Neural cell (in vitro differentiated cells): Measurements from ENCODE around the gene HRAS. TPM values are rescaled to one million over a fixed set of nuclear protein-coding genes. Genes with fewer than 3 reads are reported as not detected.

Experiments
- H2AFZ ChIP-seq: fragments of 200-600, 300-800 bp; sonication (generic), shearing (Covaris generic); 2 replicates; pipeline ENCODE4 v1.6.0; 2014; ENCODE audit warnings: low read depth, mild to moderate bottlenecking, antibody characterized with exemption, low read length, moderate library complexity
- H3F3A ChIP-seq: fragments of 200-600 bp; shearing (Covaris generic); 2 replicates; pipeline ENCODE4 v1.6.1; 2016; ENCODE audit warnings: mild to moderate bottlenecking, moderate library complexity, mixed read lengths, antibody characterized with exemption, low read length; ENCODE audit not compliant: insufficient read depth, poor library complexity, severe bottlenecking
- H3K27ac ChIP-seq: fragments of 200-600, 300-800 bp; sonication (generic), shearing (Covaris generic); 2 replicates; pipeline ENCODE4 v1.5.1; 2014; ENCODE audit warnings: mild to moderate bottlenecking, low read length, moderate library complexity
- H3K27me3 ChIP-seq: fragments of 300-800, 200-600 bp; sonication (generic), shearing (Covaris generic); 2 replicates; pipeline ENCODE4 v1.6.0; 2014; ENCODE audit warnings: mild to moderate bottlenecking, low read depth, low read length, moderate library complexity; ENCODE audit not compliant: insufficient read depth
- H3K36me3 ChIP-seq: fragments of 300-800, 200-600 bp; sonication (generic), shearing (Covaris generic); 2 replicates; pipeline ENCODE4 v1.5.1; 2014; ENCODE audit warnings: mild to moderate bottlenecking, antibody characterized with exemption, low read length, moderate library complexity; ENCODE audit not compliant: insufficient read depth
- H3K4me2 ChIP-seq: fragments of 300-800, 200-600 bp; sonication (generic), shearing (Covaris generic); 2 replicates; pipeline ENCODE4 v1.6.0; 2014; ENCODE audit warnings: mild to moderate bottlenecking, low read length
- H3K4me3 ChIP-seq: fragments of 300-800, 200-600 bp; sonication (generic), shearing (Covaris generic); 2 replicates; pipeline ENCODE4 v1.5.1; 2014; ENCODE audit warnings: mild to moderate bottlenecking, low read length, moderate library complexity
- H3K79me2 ChIP-seq: fragments of 200-600 bp; shearing (Covaris generic); replicated peaks from 2 replicates; pipeline ENCODE4 v1.6.0; 2014; ENCODE audit warnings: mild to moderate bottlenecking, low read length, moderate library complexity; ENCODE audit not compliant: insufficient read depth
- H3K9ac ChIP-seq: fragments of 300-800, 200-600 bp; sonication (generic), shearing (Covaris generic); 2 replicates; pipeline ENCODE4 v1.6.1; 2016; ENCODE audit warnings: mild to moderate bottlenecking, low read length, mixed read lengths
- H3K9me2 ChIP-seq: fragments of 200-600 bp; shearing (Covaris generic); 2 replicates; pipeline ENCODE4 v1.6.1; 2016; ENCODE audit warnings: mild to moderate bottlenecking, low read length, mixed read lengths; ENCODE audit not compliant: insufficient read depth
- H3K9me3 ChIP-seq: fragments of 200-600, 300-800 bp; sonication (generic), shearing (Covaris generic); 2 replicates; pipeline ENCODE4 v1.6.1; 2016; ENCODE audit warnings: mild to moderate bottlenecking, mixed run types, low read length, moderate library complexity, mixed read lengths
- H4K20me1 ChIP-seq: fragments of 200-600 bp; shearing (Covaris generic); 2 replicates; pipeline ENCODE4 v1.6.1; 2016; ENCODE audit warnings: mild to moderate bottlenecking, mixed run types; ENCODE audit not compliant: insufficient read depth
- EP300 ChIP-seq: fragments of 450-650 bp; conservative IDR thresholded peaks from 2 replicates; pipeline ENCODE4 v1.6.1; 2014; ENCODE audit warnings: antibody characterized with exemption, mild to moderate bottlenecking, moderate library complexity; ENCODE audit not compliant: poor library complexity, severe bottlenecking
- EZH2 ChIP-seq: fragments of 200-600, 300-800 bp; shearing (Covaris generic), sonication (generic); IDR thresholded peaks from 2 replicates; pipeline ENCODE4 v1.6.1; 2014; ENCODE audit warnings: antibody characterized with exemption, low read length, borderline replicate concordance, mild to moderate bottlenecking; ENCODE audit not compliant: insufficient read depth, poor library complexity, severe bottlenecking
- MXI1 ChIP-seq: fragments of 450-650 bp; conservative IDR thresholded peaks from 2 replicates; pipeline ENCODE4 v1.6.1; 2014; ENCODE audit warnings: antibody characterized with exemption, mild to moderate bottlenecking; ENCODE audit not compliant: poor library complexity, severe bottlenecking
- POLR2AphosphoS5 ChIP-seq: IDR thresholded peaks from 2 replicates; pipeline ENCODE4 v1.6.1; 2012
- RAD21 ChIP-seq: fragments of 450-650 bp; conservative IDR thresholded peaks from 2 replicates; pipeline ENCODE4 v1.6.1; 2014; ENCODE audit warnings: antibody characterized with exemption, mild to moderate bottlenecking, moderate library complexity
- SMC3 ChIP-seq: fragments of 450-650 bp; conservative IDR thresholded peaks from 2 replicates; pipeline ENCODE4 v1.6.1; 2014; ENCODE audit warnings: antibody characterized with exemption, mild to moderate bottlenecking, moderate library complexity; ENCODE audit not compliant: poor library complexity
- TAF1 ChIP-seq: IDR thresholded peaks from 2 replicates; pipeline ENCODE4 v1.6.1; 2012; ENCODE audit warnings: low read depth
- polyA plus RNA-seq: library from polyadenylated mRNA; depleted of rRNA; stranded (reverse); fragments of >200 nt; gene quantifications from 2 replicates; pipeline ENCODE4 v1.2.3, GENCODE V29; 2014
- TF ChIP-seq, protein P1 (sequence below): fragments of 450-650 bp; IDR thresholded peaks from 2 replicates; pipeline ENCODE4 v1.5.1; 2014; ENCODE audit warnings: antibody characterized with exemption, mild to moderate bottlenecking, moderate library complexity; ENCODE audit not compliant: poor library complexity, severe bottlenecking
- TF ChIP-seq, protein P2 (sequence below): IDR thresholded peaks from 2 replicates; pipeline ENCODE4 v1.6.1; 2012; ENCODE audit warnings: borderline replicate concordance

Gene HRAS
- polyA plus RNA-seq, 1 donor from 2014 or later, result 120 TPM

DNA sequence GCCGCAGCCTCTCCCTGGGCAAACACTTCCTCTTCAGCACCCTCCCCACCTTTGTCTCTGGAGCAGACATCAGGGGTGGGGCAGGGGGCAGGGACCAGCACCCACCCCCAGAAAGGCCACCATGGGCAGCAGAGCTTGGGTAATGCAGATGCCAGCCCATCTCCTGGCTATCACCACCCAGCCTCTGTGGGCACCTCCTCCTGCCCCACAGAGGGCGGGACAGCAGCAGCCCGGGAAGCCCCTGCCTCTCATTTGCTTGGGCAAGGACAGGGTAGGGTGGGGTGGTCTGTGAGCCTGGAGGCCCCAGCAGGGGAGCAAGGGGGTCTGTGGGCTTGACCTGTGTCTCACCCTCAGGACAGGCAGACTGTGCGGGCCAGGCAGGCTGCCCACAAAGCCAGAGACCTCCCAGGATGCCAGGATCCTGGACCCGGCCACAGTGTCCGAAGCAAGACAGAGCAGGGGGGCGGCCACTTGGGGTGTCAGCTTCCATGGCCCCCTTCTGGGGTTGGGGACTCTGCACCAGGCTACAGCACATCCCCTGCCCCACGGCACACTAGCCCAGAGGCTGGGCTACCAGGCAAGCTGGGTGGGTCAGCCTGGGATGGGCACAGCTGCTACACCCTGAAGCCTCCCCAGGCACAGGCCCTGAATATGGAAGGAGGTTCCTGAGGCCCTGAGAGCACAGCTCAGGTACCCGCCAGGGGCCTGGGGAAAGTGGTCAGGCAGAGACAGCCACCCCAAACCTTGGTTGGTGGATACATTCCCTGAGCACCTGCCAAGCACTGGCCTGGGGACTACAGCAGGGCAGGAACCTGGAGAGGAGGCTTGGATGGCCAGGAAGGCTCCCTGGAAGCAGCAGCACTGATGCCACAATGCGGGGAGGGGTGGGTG is 32.8 kb downstream of the HRAS start:
- Histone ChIP-seq H3K9me2 (no peaks in the 10 kb centered on the region), H3K9me3 (no peaks in the 10 kb centered on the region), H3K79me2 (peaks cover 9% of the 10 kb centered on the region), H3F3A (no peaks in the 10 kb centered on the region), H2AFZ (no peak overlapping the region), H3K4me3 (no peak overlapping the region), H3K27ac (no peak overlapping the region), H3K4me2 (no peak overlapping the region), H4K20me1 (no peaks in the 10 kb centered on the region), H3K36me3 (peaks cover 7% of the 10 kb centered on the region), H3K27me3 (no peaks in the 10 kb centered on the region), H3K9ac (no peak overlapping the region)
- TF ChIP-seq POLR2AphosphoS5 (no peak), EP300 (no peak), RAD21 (no peak), SMC3 (no peak), EZH2 (no peak), TAF1 (no peak), MXI1 (no peak)
- TF ChIP-seq, protein P1, sequence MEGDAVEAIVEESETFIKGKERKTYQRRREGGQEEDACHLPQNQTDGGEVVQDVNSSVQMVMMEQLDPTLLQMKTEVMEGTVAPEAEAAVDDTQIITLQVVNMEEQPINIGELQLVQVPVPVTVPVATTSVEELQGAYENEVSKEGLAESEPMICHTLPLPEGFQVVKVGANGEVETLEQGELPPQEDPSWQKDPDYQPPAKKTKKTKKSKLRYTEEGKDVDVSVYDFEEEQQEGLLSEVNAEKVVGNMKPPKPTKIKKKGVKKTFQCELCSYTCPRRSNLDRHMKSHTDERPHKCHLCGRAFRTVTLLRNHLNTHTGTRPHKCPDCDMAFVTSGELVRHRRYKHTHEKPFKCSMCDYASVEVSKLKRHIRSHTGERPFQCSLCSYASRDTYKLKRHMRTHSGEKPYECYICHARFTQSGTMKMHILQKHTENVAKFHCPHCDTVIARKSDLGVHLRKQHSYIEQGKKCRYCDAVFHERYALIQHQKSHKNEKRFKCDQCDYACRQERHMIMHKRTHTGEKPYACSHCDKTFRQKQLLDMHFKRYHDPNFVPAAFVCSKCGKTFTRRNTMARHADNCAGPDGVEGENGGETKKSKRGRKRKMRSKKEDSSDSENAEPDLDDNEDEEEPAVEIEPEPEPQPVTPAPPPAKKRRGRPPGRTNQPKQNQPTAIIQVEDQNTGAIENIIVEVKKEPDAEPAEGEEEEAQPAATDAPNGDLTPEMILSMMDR, result no peak
- TF ChIP-seq, protein P2, sequence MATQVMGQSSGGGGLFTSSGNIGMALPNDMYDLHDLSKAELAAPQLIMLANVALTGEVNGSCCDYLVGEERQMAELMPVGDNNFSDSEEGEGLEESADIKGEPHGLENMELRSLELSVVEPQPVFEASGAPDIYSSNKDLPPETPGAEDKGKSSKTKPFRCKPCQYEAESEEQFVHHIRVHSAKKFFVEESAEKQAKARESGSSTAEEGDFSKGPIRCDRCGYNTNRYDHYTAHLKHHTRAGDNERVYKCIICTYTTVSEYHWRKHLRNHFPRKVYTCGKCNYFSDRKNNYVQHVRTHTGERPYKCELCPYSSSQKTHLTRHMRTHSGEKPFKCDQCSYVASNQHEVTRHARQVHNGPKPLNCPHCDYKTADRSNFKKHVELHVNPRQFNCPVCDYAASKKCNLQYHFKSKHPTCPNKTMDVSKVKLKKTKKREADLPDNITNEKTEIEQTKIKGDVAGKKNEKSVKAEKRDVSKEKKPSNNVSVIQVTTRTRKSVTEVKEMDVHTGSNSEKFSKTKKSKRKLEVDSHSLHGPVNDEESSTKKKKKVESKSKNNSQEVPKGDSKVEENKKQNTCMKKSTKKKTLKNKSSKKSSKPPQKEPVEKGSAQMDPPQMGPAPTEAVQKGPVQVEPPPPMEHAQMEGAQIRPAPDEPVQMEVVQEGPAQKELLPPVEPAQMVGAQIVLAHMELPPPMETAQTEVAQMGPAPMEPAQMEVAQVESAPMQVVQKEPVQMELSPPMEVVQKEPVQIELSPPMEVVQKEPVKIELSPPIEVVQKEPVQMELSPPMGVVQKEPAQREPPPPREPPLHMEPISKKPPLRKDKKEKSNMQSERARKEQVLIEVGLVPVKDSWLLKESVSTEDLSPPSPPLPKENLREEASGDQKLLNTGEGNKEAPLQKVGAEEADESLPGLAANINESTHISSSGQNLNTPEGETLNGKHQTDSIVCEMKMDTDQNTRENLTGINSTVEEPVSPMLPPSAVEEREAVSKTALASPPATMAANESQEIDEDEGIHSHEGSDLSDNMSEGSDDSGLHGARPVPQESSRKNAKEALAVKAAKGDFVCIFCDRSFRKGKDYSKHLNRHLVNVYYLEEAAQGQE, result no peak

DNA sequence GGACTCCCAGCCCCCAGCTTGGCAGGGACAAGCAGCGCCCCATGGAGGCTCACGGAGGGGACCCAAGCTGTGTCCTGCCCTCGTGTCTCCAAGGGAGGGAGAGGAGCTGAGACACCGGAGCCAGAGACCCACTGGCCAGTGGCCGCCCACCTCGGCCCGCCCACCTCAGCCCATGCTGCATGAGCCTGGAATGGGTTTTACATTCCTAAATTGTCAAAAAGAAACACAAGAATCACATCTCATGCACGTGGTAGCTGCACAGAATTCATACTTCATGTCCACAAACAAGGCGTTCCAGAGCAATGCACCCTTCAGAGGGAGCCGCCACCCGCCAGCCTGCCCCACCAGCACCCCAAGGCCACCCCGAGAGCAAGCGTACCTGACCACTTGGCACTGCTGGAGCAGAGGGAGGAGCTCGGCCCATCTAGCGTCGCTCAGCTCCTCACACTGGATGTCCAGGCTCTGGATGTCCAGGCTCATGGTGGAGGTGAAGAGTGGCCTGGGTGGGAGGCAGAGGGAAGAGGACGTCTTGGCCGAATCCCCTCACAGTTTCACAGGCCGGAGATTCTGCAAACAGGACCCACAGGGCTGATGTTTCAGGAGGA is 33.6 kb downstream of the HRAS start:
- H3K36me3 ChIP-seq, result peaks cover 7% of the 10 kb centered on the region
- peaks cover 9% of the 10 kb centered on the region for H3K79me2 ChIP-seq
- H3K9me2 ChIP-seq, result no peaks in the 10 kb centered on the region
- H3K4me3 ChIP-seq, result no peak overlapping the region
- H4K20me1 ChIP-seq, result no peaks in the 10 kb centered on the region
- H3K9me3 ChIP-seq, result no peaks in the 10 kb centered on the region
- TF ChIP-seq POLR2AphosphoS5, result no peak
- TF ChIP-seq SMC3, result no peak
- TF ChIP-seq, protein P2, result no peak
- TF ChIP-seq EZH2, result no peak
- TF ChIP-seq TAF1, result no peak
- no peak for TF ChIP-seq EP300
- TF ChIP-seq, protein P1, result no peak
- TF ChIP-seq RAD21, result no peak
- no peak for TF ChIP-seq MXI1
- H3K9ac ChIP-seq, result no peak overlapping the region
- no peak overlapping the region for H2AFZ ChIP-seq
- H3K27ac ChIP-seq, result no peak overlapping the region
- H3F3A ChIP-seq, result no peaks in the 10 kb centered on the region
- no peak overlapping the region for H3K4me2 ChIP-seq
- no peaks in the 10 kb centered on the region for H3K27me3 ChIP-seq
